ENCODE data around the gene WNT6. TPM values are rescaled to one million over a fixed set of nuclear protein-coding genes. Genes with fewer than 3 reads are reported as not detected.

The WNT6 gene
- total RNA-seq, 2 donors from 2014 or later: 1.8 to 2.4 TPM

GRCh38 chr2:218876562-218877219 is 17.1 kb downstream of the WNT6 start:
- TF ChIP-seq, protein P1, sequence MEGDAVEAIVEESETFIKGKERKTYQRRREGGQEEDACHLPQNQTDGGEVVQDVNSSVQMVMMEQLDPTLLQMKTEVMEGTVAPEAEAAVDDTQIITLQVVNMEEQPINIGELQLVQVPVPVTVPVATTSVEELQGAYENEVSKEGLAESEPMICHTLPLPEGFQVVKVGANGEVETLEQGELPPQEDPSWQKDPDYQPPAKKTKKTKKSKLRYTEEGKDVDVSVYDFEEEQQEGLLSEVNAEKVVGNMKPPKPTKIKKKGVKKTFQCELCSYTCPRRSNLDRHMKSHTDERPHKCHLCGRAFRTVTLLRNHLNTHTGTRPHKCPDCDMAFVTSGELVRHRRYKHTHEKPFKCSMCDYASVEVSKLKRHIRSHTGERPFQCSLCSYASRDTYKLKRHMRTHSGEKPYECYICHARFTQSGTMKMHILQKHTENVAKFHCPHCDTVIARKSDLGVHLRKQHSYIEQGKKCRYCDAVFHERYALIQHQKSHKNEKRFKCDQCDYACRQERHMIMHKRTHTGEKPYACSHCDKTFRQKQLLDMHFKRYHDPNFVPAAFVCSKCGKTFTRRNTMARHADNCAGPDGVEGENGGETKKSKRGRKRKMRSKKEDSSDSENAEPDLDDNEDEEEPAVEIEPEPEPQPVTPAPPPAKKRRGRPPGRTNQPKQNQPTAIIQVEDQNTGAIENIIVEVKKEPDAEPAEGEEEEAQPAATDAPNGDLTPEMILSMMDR (IDR thresholded peaks at IDR 0.05): peak; percentile 92 to 96
- Histone ChIP-seq H3K4me3 (no peak overlapping the region), H3K36me3 (no peaks in the 10 kb centered on the region), H3K4me1 (peaks cover 0 to 33% of the 10 kb centered on the region in 2 donors), H3K27ac (no peak overlapping the region), H3K9me3 (no peaks in the 10 kb centered on the region), H3K27me3 (peaks cover 13 to 37% of the 10 kb centered on the region in 2 donors)
- DNase-seq (ENCODE audit: low spot score): peak; percentile 79

DNA sequence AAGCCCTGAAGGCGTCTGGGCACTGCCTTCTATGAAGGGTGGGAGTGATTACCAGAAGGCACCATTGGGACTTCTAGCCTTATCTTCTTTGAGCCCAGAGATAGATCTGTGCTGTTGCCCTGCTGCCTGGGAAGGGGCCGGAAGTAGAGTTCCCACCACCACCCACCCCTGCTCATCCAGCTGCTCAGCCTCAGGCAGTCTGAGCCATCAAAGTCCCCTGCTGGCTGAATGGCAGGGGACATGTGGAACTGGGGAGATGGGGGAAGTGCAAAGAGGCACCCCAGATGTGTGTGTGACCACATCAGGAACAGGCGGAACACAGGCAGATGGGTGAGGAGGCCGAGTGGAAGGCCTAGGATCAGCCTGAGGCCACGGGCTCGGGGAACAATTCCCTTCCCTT is 17.7 kb downstream of the WNT6 start:
- Histone ChIP-seq H3K27me3 (peaks cover 10 to 32% of the 10 kb centered on the region in 2 donors), H3K36me3 (no peaks in the 10 kb centered on the region), H3K4me1 (peaks cover 0 to 27% of the 10 kb centered on the region in 2 donors), H3K9me3 (no peaks in the 10 kb centered on the region), H3K27ac (no peak overlapping the region), H3K4me3 (no peak overlapping the region)
- no peak for DNase-seq (ENCODE audit: low spot score)
- TF ChIP-seq, protein P1 (IDR thresholded peaks at IDR 0.05): no peak

GRCh38 chr2:218877891-218878290 is 18.3 kb downstream of the WNT6 start:
- Histone ChIP-seq H3K27me3 (peaks cover 10 to 26% of the 10 kb centered on the region in 2 donors), H3K4me3 (no peak overlapping the region), H3K27ac (no peak overlapping the region), H3K36me3 (no peaks in the 10 kb centered on the region), H3K9me3 (no peaks in the 10 kb centered on the region), H3K4me1 (peaks cover 0 to 27% of the 10 kb centered on the region in 2 donors)
- no peak for DNase-seq (ENCODE audit: low spot score)
- TF ChIP-seq, protein P1 (IDR thresholded peaks at IDR 0.05): no peak

- Histone ChIP-seq H3K27me3 (peaks cover 10 to 22% of the 10 kb centered on the region in 2 donors), H3K27ac (no peak overlapping the region), H3K36me3 (no peaks in the 10 kb centered on the region), H3K4me3 (no peak overlapping the region), H3K9me3 (no peaks in the 10 kb centered on the region), H3K4me1 (peaks cover 0 to 27% of the 10 kb centered on the region in 2 donors)
- TF ChIP-seq, protein P1 (IDR thresholded peaks at IDR 0.05): no peak
- no peak for DNase-seq (ENCODE audit: low spot score)
Measured at GRCh38 chr2:218878486-218878885, 18.9 kb downstream of the WNT6 start.

GRCh38 chr2:218878926-218879761 is 19.5 kb downstream of the WNT6 start:
- Histone ChIP-seq H3K9me3 (no peaks in the 10 kb centered on the region), H3K4me1 (peaks cover 0 to 29% of the 10 kb centered on the region in 2 donors), H3K27ac (no peak overlapping the region), H3K27me3 (peaks cover 10 to 18% of the 10 kb centered on the region in 2 donors), H3K4me3 (no peak overlapping the region), H3K36me3 (no peaks in the 10 kb centered on the region)
- DNase-seq (ENCODE audit: low spot score): no peak
- TF ChIP-seq, protein P1 (IDR thresholded peaks at IDR 0.05): no peak
